HFFc6 (cell line): ENCODE data around the gene COG6. TPM values are rescaled to one million over a fixed set of nuclear protein-coding genes. Genes with fewer than 3 reads are reported as not detected.

ENCODE experiments used
- DNase-seq: peaks from one replicate; pipeline ENCODE4 v3.0.0-alpha.2; 2018
- H3K27ac Mint-ChIP-seq: 2 replicates; pipeline ENCODE4 v1.8.0; 2020; ENCODE audit warnings: mild to moderate bottlenecking, mixed read lengths
- H3K27me3 Mint-ChIP-seq: 2 replicates; pipeline ENCODE4 v1.8.0; 2021; ENCODE audit warnings: mild to moderate bottlenecking, moderate library complexity, mixed read lengths; ENCODE audit not compliant: insufficient read depth
- H3K36me3 Mint-ChIP-seq: 2 replicates; pipeline ENCODE4 v1.8.0; 2021; ENCODE audit warnings: low read depth, mixed read lengths
- H3K4me1 Mint-ChIP-seq: 2 replicates; pipeline ENCODE4 v1.8.0; 2020; ENCODE audit warnings: low read depth, mixed read lengths
- H3K4me3 Mint-ChIP-seq: 2 replicates; pipeline ENCODE4 v1.8.0; 2020; ENCODE audit warnings: mild to moderate bottlenecking, moderate library complexity, mixed read lengths
- H3K9me3 Mint-ChIP-seq: 2 replicates; pipeline ENCODE4 v1.8.0; 2020; ENCODE audit warnings: mild to moderate bottlenecking, mixed read lengths
- total RNA-seq, 6 experiments: library from RNA; stranded (reverse); fragmentation: NEBNext Ultra II Directional; extraction: Animal tissue kit (Norgen Biotek cat#: 25700); gene quantifications; 2 replicates in 1 of 6; 3 replicates in 5 of 6; pipeline ENCODE4 v1.2.3, GENCODE V29; 2021
- TF ChIP-seq, protein P1 (sequence below): fragments of 200-600 bp; sonication (generic); IDR thresholded peaks from 2 replicates; pipeline ENCODE4 v1.5.0; 2021; ENCODE audit warnings: antibody characterized with exemption, mild to moderate bottlenecking

Gene COG6
- total RNA-seq, 6 experiments from 2014 or later: 43.1 to 56.0 (median 47.2) TPM

DNA sequence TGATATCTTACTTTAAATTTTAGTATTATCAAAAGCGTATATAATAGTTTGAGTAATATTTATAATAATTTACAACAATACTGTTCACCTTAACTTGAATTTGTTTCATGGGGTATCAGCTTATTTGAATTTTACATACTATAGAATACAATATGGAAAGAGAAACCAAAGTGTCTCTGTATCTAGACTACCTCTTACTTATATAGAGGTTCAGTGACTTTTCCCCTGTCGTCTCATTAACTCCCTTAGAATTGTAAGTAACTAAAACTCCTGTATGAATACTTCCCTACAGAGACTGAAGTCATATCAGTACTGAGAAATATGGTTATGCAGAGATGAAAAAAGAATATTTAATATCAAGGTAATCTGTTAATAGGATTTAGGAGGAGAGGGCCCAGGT, 26.8 kb downstream of the COG6 start:
- no peak for DNase-seq
- Mint-ChIP-seq H3K4me1 (no peaks in the 10 kb centered on the region), H3K36me3 (peaks cover 9% of the 10 kb centered on the region), H3K4me3 (no peak overlapping the region), H3K9me3 (no peaks in the 10 kb centered on the region), H3K27ac (no peak overlapping the region), H3K27me3 (peaks cover 2% of the 10 kb centered on the region; the same call in 1 of the 2 replicates)
- TF ChIP-seq, protein P1, sequence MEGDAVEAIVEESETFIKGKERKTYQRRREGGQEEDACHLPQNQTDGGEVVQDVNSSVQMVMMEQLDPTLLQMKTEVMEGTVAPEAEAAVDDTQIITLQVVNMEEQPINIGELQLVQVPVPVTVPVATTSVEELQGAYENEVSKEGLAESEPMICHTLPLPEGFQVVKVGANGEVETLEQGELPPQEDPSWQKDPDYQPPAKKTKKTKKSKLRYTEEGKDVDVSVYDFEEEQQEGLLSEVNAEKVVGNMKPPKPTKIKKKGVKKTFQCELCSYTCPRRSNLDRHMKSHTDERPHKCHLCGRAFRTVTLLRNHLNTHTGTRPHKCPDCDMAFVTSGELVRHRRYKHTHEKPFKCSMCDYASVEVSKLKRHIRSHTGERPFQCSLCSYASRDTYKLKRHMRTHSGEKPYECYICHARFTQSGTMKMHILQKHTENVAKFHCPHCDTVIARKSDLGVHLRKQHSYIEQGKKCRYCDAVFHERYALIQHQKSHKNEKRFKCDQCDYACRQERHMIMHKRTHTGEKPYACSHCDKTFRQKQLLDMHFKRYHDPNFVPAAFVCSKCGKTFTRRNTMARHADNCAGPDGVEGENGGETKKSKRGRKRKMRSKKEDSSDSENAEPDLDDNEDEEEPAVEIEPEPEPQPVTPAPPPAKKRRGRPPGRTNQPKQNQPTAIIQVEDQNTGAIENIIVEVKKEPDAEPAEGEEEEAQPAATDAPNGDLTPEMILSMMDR: no peak

DNA sequence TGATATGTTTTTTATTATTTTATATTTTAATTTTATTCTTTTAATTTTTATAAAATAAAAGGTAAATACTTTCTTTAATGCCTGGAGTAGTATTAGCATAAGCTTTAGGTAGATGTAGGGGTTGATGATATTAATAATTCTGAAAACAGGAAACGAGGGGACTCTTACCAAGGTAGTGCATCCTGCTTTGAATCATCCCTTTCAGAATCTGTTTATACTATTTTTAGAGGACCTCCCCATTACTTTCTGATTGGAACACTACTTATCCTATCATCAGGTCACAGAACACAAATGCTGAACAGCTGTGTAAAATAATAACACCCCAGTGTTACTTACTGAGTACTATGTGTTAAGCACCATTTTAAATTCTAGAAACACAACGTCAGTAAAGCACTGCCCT, 27.3 kb downstream of the COG6 start:
- H3K36me3 Mint-ChIP-seq: peaks cover 11% of the 10 kb centered on the region
- H3K4me3 Mint-ChIP-seq: no peak overlapping the region
- no peak overlapping the region for H3K27ac Mint-ChIP-seq
- TF ChIP-seq, protein P1: no peak
- DNase-seq: no peak
- peaks cover 2% of the 10 kb centered on the region; the same call in 1 of the 2 replicates for H3K27me3 Mint-ChIP-seq
- no peaks in the 10 kb centered on the region for H3K9me3 Mint-ChIP-seq
- 0 out of 2 replicates have a peak, but pooled peaks cover under 1% of the 10 kb centered on the region for H3K4me1 Mint-ChIP-seq

DNA sequence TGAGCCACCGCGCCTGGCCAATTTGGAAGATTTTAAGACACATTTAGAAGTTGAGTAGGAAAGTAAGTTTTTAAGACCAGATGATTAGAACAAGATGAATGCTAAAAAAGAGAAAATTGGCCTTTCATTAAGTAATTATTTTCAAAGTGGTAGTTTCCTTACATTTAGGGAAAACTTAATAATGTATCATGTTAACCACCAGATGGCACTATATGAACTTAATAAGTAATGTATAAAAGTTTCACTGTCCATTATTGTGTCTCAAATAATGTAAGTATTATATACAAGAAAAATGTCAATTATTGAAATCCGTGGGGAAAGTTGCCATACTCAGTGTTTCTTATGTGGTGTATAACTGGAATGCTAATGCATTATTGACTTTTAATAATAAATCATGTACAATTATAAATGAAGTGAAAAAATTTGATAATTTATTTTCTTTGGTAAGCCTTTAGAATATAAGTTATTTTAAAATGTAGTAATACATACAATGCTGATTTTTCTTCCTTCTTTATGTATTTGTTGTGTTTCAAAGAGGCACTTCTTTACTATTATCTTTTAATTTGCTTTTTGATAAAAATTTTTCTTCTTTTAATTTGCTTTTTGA, 29.2 kb downstream of the COG6 start:
- Mint-ChIP-seq H3K27me3 (peaks cover 2% of the 10 kb centered on the region; the same call in 1 of the 2 replicates), H3K9me3 (no peaks in the 10 kb centered on the region), H3K4me1 (peaks cover 15% of the 10 kb centered on the region), H3K4me3 (no peak overlapping the region), H3K27ac (no peak overlapping the region), H3K36me3 (peaks cover 17% of the 10 kb centered on the region)
- peak; percentile 39 for DNase-seq
- TF ChIP-seq, protein P1: peak; percentile 80

DNA sequence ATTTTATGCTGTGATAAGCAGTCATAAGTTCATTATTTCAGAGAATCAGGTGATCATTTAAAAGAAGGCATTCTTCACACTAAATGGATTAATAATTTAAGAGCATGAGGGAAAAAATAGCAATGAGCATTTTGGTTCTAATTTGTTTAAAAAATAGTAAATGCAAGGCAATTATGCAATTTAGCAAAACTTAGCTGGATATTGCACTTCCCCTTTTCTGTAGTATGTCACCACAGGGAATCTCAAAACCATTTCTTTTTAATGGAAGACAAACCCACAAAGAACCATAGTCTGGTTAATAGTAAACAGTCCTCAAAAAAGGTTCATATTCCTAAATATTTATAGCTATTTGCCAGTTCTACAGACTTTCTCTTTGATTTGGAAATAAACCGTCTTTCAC, 30.2 kb downstream of the COG6 start:
- Mint-ChIP-seq H3K36me3 (peaks cover 14% of the 10 kb centered on the region), H3K27me3 (peaks cover 2% of the 10 kb centered on the region; the same call in 1 of the 2 replicates), H3K27ac (no peak overlapping the region)

DNA sequence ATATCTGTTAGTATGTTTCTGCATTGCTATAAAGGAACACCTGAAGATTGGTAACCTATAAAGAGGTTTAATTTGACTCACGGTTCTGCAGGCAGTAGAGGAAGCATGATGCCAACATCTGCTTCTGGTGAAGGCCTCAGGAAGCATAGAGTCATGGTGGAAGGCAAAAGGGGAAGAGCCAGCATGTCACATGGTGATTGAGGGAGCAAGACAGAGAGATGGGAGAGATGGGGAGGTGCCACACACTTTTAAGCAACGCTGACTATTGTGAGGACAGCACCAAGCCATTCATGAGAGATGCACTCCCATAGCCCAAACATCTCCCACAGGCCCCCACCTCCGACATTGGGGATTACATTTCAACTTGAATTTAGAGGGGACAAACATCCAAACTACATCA, 32.8 kb downstream of the COG6 start:
- Mint-ChIP-seq H3K27me3 (peaks cover 2% of the 10 kb centered on the region; the same call in 1 of the 2 replicates), H3K27ac (peak overlapping the region; percentile 50), H3K4me3 (no peak overlapping the region; the same call in 1 of the 2 replicates), H3K36me3 (peaks cover 8% of the 10 kb centered on the region; the same call in 1 of the 2 replicates), H3K4me1 (peaks cover 26% of the 10 kb centered on the region), H3K9me3 (no peaks in the 10 kb centered on the region)
- no peak for DNase-seq
- TF ChIP-seq, protein P1: no peak

More for the DNA sequence above, 30.2 kb downstream of the COG6 start:
- TF ChIP-seq, protein P1: no peak
- Mint-ChIP-seq H3K4me3 (no peak overlapping the region), H3K9me3 (no peaks in the 10 kb centered on the region), H3K4me1 (peaks cover 15% of the 10 kb centered on the region)
- no peak for DNase-seq
